SK-N-SH (cell line): ENCODE data around the gene CTSZ.

Experiments used
- CTCF ChIP-seq: fragments of 200-600 bp; sonication (generic); IDR thresholded peaks from 2 replicates; pipeline ENCODE4 v1.6.1; 2017; ENCODE audit warnings: antibody characterized with exemption, mild to moderate bottlenecking, moderate library complexity
- EP300 ChIP-seq, 2 experiments: IDR thresholded peaks; 2 replicates each; pipeline versions ENCODE4 v1.4.0 to v1.6.1; 2012; ENCODE audit warnings: borderline replicate concordance in 1 of 2, low read depth in 1 of 2, low read length in 1 of 2
- GATA2 ChIP-seq: sonication (generic); formaldehyde crosslinking; IDR thresholded peaks from 2 replicates; pipeline ENCODE4 v1.5.0; 2020; ENCODE audit warnings: mild to moderate bottlenecking, missing genetic modification reagents
- MAX ChIP-seq: IDR thresholded peaks from 2 replicates; pipeline ENCODE4 v1.4.0; 2012; ENCODE audit warnings: low read depth
- MXI1 ChIP-seq: IDR thresholded peaks from 2 replicates; pipeline ENCODE4 v1.6.1; 2012; ENCODE audit warnings: mild to moderate bottlenecking, low read depth, low read length, improper control_type of control experiment
- RFX5 ChIP-seq: IDR thresholded peaks from 2 replicates; pipeline ENCODE4 v1.6.1; 2012; ENCODE audit warnings: mild to moderate bottlenecking, improper control_type of control experiment, low read length
- RXRA ChIP-seq: IDR thresholded peaks from 2 replicates; pipeline ENCODE4 v1.4.0; 2012; ENCODE audit warnings: low read depth, mild to moderate bottlenecking, borderline replicate concordance
- TCF12 ChIP-seq: IDR thresholded peaks from 2 replicates; pipeline ENCODE4 v1.4.0; 2012
- TEAD4 ChIP-seq: IDR thresholded peaks from 2 replicates; pipeline ENCODE4 v1.4.0; 2012; ENCODE audit warnings: mild to moderate bottlenecking, borderline replicate concordance; ENCODE audit not compliant: insufficient read depth

GRCh38 chr20:59037386-59037785, 30.3 kb upstream of the CTSZ start:
- TF ChIP-seq TCF12 (no peak), CTCF (no peak), EP300 (IDR thresholded peaks at IDR 0.05; ENCODE audit: borderline replicate concordance in 1 of 2, low read depth in 1 of 2, low read length in 1 of 2) (no peak), RXRA (no peak), RFX5 (no peak), MXI1 (no peak), TEAD4 (no peak), GATA2 (CRISPR knock-in tag) (no peak), MAX (no peak)
